ENCODE measurements around the gene DEXI. TPM values are rescaled to one million over a fixed set of nuclear protein-coding genes. Genes with fewer than 3 reads are reported as not detected.

The DEXI gene
- total RNA-seq, 1 experiment from 2014 or later = 28.3 TPM

DNA sequence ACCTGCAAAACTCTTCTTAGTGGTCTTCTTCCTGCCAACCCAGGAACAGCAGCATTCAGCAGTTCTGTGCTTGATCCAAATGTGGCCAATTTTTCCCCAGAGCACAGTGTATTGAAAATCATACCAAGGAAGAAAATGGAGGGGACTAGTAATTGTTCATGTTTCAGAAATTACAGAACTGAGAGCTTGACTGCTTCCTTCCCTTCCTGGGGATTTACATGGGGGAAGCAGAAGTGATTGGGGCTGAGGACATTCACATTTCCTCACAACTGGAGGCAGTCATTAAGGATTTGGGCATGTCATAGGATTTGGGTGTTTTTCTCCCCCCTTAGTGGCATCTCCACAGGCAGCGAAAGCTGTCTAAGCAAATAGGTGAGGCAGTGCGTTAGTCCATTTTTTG lies 45.5 kb downstream of the DEXI start:
- TF ChIP-seq, protein P1, sequence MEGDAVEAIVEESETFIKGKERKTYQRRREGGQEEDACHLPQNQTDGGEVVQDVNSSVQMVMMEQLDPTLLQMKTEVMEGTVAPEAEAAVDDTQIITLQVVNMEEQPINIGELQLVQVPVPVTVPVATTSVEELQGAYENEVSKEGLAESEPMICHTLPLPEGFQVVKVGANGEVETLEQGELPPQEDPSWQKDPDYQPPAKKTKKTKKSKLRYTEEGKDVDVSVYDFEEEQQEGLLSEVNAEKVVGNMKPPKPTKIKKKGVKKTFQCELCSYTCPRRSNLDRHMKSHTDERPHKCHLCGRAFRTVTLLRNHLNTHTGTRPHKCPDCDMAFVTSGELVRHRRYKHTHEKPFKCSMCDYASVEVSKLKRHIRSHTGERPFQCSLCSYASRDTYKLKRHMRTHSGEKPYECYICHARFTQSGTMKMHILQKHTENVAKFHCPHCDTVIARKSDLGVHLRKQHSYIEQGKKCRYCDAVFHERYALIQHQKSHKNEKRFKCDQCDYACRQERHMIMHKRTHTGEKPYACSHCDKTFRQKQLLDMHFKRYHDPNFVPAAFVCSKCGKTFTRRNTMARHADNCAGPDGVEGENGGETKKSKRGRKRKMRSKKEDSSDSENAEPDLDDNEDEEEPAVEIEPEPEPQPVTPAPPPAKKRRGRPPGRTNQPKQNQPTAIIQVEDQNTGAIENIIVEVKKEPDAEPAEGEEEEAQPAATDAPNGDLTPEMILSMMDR (conservative IDR thresholded peaks at IDR 0.05) = no peak
- Histone ChIP-seq H4K91ac (ENCODE audit: insufficient read length, low read depth, low read length) (no peak overlapping the region), H3K23ac (ENCODE audit: insufficient read length, low read depth, low read length) (no peak overlapping the region), H3K18ac (ENCODE audit: insufficient read length, low read depth, low read length) (no peak overlapping the region), H3K4me2 (ENCODE audit: insufficient read depth, insufficient read length, low read length) (no peak overlapping the region), H3K14ac (ENCODE audit: insufficient read depth, low read length) (no peak overlapping the region), H4K5ac (ENCODE audit: insufficient read length, low read depth, low read length) (no peak overlapping the region), H2AFZ (ENCODE audit: low read length) (no peak overlapping the region), H2BK12ac (ENCODE audit: insufficient read length, low read depth, low read length) (no peak overlapping the region), H3K27ac (ENCODE audit: insufficient read length, low read depth, low read length) (no peak overlapping the region), H4K20me1 (ENCODE audit: control insufficient read depth, insufficient read depth, insufficient read length) (peaks cover 2% of the 10 kb centered on the region), H3K27me3 (ENCODE audit: insufficient read depth, low read length) (no peaks in the 10 kb centered on the region), H4K8ac (replicated peaks; ENCODE audit: insufficient read length, low read depth, low read length) (no peak overlapping the region), H3K4me1 (ENCODE audit: insufficient read depth, low read length) (no peaks in the 10 kb centered on the region; the same call in 1 of the 2 replicates), H3K79me2 (ENCODE audit: insufficient read depth, low read length) (no peaks in the 10 kb centered on the region), H3K56ac (ENCODE audit: insufficient read length, low read depth, low read length) (no peak overlapping the region), H3K23me2 (ENCODE audit: insufficient read length, low read depth, low read length, poor library complexity, severe bottlenecking) (no peaks in the 10 kb centered on the region), H2AK5ac (ENCODE audit: insufficient read length, low read length) (no peak overlapping the region), H3K79me1 (ENCODE audit: insufficient read depth, low read depth, low read length, poor library complexity, severe bottlenecking) (no peaks in the 10 kb centered on the region), H2BK5ac (ENCODE audit: insufficient read length, low read length) (no peak overlapping the region), H3T11ph (ENCODE audit: low read length) (no peak overlapping the region), H3K9ac (ENCODE audit: extremely low read depth, insufficient read length, low read length) (no peak overlapping the region), H2BK15ac (ENCODE audit: low read depth, low read length) (no peak overlapping the region), H2BK120ac (ENCODE audit: low read depth, low read length, poor library complexity, severe bottlenecking) (no peak overlapping the region), H3K4ac (ENCODE audit: low read depth, low read length) (no peak overlapping the region), H2BK20ac (ENCODE audit: low read depth, low read length, poor library complexity, severe bottlenecking) (no peak overlapping the region), H3K9me3 (ENCODE audit: control insufficient read depth, low read depth, low read length) (no peaks in the 10 kb centered on the region)
- WGBS (ENCODE audit: extremely low coverage, insufficient read length, low lambda C conversion rate) = no CpG with 5 or more reads among the region's 2 CpGs
- Mint-ChIP-seq H3K27me3 (ENCODE audit: low read depth) (peaks cover 20% of the 10 kb centered on the region), H3K4me3 (no peak overlapping the region), H3K36me3 (ENCODE audit: insufficient read depth in 1 of 3, low read depth in 3 of 3) (no peaks in the 10 kb centered on the region), H3K4me1 (peaks cover 11 to 19% of the 10 kb centered on the region in 2 experiments), H3K9me3 (no peaks in the 10 kb centered on the region), H3K27ac (no peak overlapping the region)
- no peak for DNase-seq

Measured in H9 (cell line).